Loucy (cell line): ENCODE measurements around the gene RALGPS1.

Experiments
- H2AFZ ChIP-seq: fragments of 200-600 bp; sonication (generic); 2 replicates; pipeline ENCODE4 v1.6.0; 2016; ENCODE audit warnings: antibody characterized with exemption, mild to moderate bottlenecking, low read length, moderate library complexity
- H3F3A ChIP-seq: fragments of 200-600 bp; 2 replicates; pipeline ENCODE4 v1.6.0; 2016; ENCODE audit warnings: antibody characterized with exemption, low read depth, mild to moderate bottlenecking
- H3K27me3 ChIP-seq: fragments of 200-600 bp; sonication (generic); 2 replicates; pipeline ENCODE4 v1.6.1; 2014; ENCODE audit warnings: low read length, mild to moderate bottlenecking; ENCODE audit not compliant: insufficient read depth, poor library complexity, severe bottlenecking
- H3K36me3 ChIP-seq: fragments of 200-600 bp; sonication (generic); 2 replicates; pipeline ENCODE4 v1.6.1; 2016; ENCODE audit warnings: low read length; ENCODE audit not compliant: insufficient read depth
- H3K4me1 ChIP-seq: fragments of 200-600 bp; sonication (generic); 2 replicates; pipeline ENCODE4 v1.5.1; 2014; ENCODE audit warnings: low read length, mild to moderate bottlenecking; ENCODE audit not compliant: insufficient read depth, poor library complexity, severe bottlenecking
- H3K4me2 ChIP-seq: fragments of 200-600 bp; sonication (generic); 2 replicates; pipeline ENCODE4 v1.6.0; 2014; ENCODE audit warnings: antibody characterized with exemption, low read length, low read depth, mild to moderate bottlenecking; ENCODE audit not compliant: poor library complexity, severe bottlenecking
- H3K4me3 ChIP-seq: fragments of 200-600 bp; sonication (generic); 2 replicates; pipeline ENCODE4 v1.5.1; 2014; ENCODE audit warnings: low read length, mild to moderate bottlenecking, mixed read lengths; ENCODE audit not compliant: poor library complexity, severe bottlenecking
- H3K79me2 ChIP-seq: fragments of 200-600 bp; sonication (generic); 2 replicates; pipeline ENCODE4 v1.6.1; 2014; ENCODE audit warnings: low read length; ENCODE audit not compliant: insufficient read depth
- H3K9ac ChIP-seq: fragments of 200-600 bp; sonication (generic); 2 replicates; pipeline ENCODE4 v1.6.0; 2014; ENCODE audit warnings: mild to moderate bottlenecking, low read depth, low read length, moderate library complexity; ENCODE audit not compliant: poor library complexity, severe bottlenecking
- H3K9me2 ChIP-seq: fragments of 200-600 bp; sonication (generic); replicated peaks from 2 replicates; pipeline ENCODE4 v1.6.1; 2016; ENCODE audit warnings: low read depth, low read length, mixed read lengths
- H3K9me3 ChIP-seq: fragments of 200-600 bp; sonication (generic); 2 replicates; pipeline ENCODE4 v1.6.1; 2014; ENCODE audit warnings: mild to moderate bottlenecking, antibody characterized with exemption, low read length, low read depth; ENCODE audit not compliant: insufficient read depth
- H4K20me1 ChIP-seq: fragments of 200-600 bp; sonication (generic); 2 replicates; pipeline ENCODE4 v1.6.0; 2014; ENCODE audit warnings: antibody characterized with exemption, low read length, mild to moderate bottlenecking; ENCODE audit not compliant: insufficient read depth, poor library complexity, severe bottlenecking
- EZH2phosphoT487 ChIP-seq: fragments of 200-600 bp; IDR thresholded peaks from 2 replicates; pipeline ENCODE4 v1.6.1; 2018; ENCODE audit warnings: antibody characterized with exemption, mild to moderate bottlenecking, moderate library complexity, borderline replicate concordance
- TF ChIP-seq, protein P1 (sequence below): fragments of 200-600 bp; sonication (generic); conservative IDR thresholded peaks from 2 replicates; pipeline ENCODE4 v1.5.1; 2014; ENCODE audit warnings: mild to moderate bottlenecking, antibody characterized with exemption, low read length

The RALGPS1 gene

DNA sequence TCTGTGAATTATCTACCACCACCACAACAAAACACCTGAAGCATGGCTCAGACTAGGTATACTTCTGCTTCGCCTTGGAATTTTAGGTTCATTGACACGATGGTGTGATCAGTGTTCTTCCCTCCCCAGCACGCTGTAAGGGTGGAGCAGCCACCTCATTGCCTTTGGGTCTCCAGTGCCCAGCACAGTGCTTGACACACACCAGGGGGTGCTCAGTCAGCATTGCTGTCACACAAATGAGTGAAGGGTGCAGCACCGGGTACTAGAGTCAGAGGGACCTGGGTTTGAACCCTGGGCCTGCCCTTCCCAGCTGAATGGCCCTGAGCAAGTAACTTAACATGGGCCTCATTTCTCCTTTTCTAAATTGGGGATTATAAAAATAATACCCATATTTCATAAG lies 217.8 kb downstream of the RALGPS1 start:
- Histone ChIP-seq H3K79me2 (no peaks in the 10 kb centered on the region), H3K4me1 (no peaks in the 10 kb centered on the region), H3K4me3 (no peak overlapping the region), H2AFZ (no peak overlapping the region), H3K9me3 (no peaks in the 10 kb centered on the region), H3K9me2 (no peaks in the 10 kb centered on the region), H3K4me2 (no peak overlapping the region), H3K36me3 (no peaks in the 10 kb centered on the region), H3K27me3 (no peaks in the 10 kb centered on the region), H4K20me1 (no peaks in the 10 kb centered on the region), H3F3A (no peaks in the 10 kb centered on the region), H3K9ac (no peak overlapping the region)
- no peak for TF ChIP-seq EZH2phosphoT487
- TF ChIP-seq, protein P1, sequence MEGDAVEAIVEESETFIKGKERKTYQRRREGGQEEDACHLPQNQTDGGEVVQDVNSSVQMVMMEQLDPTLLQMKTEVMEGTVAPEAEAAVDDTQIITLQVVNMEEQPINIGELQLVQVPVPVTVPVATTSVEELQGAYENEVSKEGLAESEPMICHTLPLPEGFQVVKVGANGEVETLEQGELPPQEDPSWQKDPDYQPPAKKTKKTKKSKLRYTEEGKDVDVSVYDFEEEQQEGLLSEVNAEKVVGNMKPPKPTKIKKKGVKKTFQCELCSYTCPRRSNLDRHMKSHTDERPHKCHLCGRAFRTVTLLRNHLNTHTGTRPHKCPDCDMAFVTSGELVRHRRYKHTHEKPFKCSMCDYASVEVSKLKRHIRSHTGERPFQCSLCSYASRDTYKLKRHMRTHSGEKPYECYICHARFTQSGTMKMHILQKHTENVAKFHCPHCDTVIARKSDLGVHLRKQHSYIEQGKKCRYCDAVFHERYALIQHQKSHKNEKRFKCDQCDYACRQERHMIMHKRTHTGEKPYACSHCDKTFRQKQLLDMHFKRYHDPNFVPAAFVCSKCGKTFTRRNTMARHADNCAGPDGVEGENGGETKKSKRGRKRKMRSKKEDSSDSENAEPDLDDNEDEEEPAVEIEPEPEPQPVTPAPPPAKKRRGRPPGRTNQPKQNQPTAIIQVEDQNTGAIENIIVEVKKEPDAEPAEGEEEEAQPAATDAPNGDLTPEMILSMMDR = no peak

DNA sequence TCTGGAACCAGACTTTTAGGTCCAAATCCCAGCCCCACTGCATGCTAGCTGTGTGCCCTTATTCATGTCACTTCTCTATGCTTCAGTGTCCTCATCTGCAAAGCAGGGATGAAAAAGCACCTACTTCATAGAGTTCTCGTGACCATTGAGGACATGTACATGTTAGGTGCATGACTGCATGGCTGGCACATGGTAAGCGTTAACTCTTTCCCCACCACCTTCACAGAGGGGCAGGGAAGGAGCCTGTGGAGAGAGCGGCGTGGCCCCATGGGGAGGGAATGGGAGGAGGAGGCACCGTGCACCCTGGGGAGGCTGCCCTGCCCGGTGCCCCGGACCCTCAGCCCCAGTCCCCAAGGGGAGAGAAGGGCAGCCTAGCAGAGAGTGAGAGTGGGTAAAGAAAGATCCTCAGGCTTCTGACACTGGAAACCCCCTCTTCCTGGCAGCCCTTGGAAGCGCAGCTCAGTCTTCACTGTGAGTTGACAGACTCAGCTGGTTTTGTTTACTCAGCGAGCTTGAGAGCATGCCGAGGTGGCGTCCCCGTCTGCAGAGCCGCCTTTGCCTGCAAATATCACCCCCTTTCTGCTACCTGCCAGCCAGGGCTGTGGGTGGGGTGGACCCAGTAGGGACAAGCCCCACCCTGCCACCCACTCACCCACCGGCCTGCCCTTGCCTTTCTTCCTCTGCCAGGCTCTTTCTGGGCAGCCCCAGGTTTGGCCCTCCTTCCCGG lies 218.5 kb downstream of the RALGPS1 start:
- H3K9me3 ChIP-seq = no peaks in the 10 kb centered on the region
- no peaks in the 10 kb centered on the region for H4K20me1 ChIP-seq
- no peaks in the 10 kb centered on the region for H3K9me2 ChIP-seq
- no peak overlapping the region for H2AFZ ChIP-seq
- H3K27me3 ChIP-seq = no peaks in the 10 kb centered on the region
- TF ChIP-seq, protein P1 = no peak
- TF ChIP-seq EZH2phosphoT487 = no peak
- no peak overlapping the region for H3K9ac ChIP-seq
- H3K4me3 ChIP-seq = no peak overlapping the region
- no peaks in the 10 kb centered on the region for H3K79me2 ChIP-seq
- no peaks in the 10 kb centered on the region for H3F3A ChIP-seq
- no peaks in the 10 kb centered on the region for H3K36me3 ChIP-seq
- no peaks in the 10 kb centered on the region for H3K4me1 ChIP-seq
- H3K4me2 ChIP-seq = no peak overlapping the region

DNA sequence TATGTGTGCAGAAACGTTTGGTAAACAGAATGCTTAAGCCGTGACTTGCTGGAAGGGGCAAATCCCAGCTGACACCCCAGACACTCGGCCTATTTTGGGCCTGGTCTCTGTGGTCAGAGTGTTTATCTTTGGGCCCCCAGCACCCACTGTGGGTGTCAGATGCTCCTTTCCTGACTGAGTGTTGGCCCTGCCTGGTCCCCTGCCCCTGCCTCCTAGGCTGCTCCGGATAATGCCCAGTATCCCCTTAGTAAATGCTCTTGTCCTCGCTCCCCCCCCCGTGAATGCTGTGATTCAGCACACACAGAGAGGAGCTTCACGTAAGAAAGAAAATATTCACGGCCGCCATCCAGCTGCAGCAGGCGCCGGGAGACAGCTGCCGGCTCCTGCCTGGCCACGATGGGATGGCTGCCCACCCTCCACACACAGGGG lies 219.2 kb downstream of the RALGPS1 start:
- no peaks in the 10 kb centered on the region for H3K79me2 ChIP-seq
- no peaks in the 10 kb centered on the region for H3K9me2 ChIP-seq
- no peaks in the 10 kb centered on the region for H3K27me3 ChIP-seq
- H3K4me1 ChIP-seq = no peaks in the 10 kb centered on the region
- H3K36me3 ChIP-seq = no peaks in the 10 kb centered on the region
- H4K20me1 ChIP-seq = no peaks in the 10 kb centered on the region
- no peak overlapping the region for H3K4me2 ChIP-seq
- TF ChIP-seq, protein P1 = no peak
- TF ChIP-seq EZH2phosphoT487 = no peak
- H3F3A ChIP-seq = no peaks in the 10 kb centered on the region
- H3K9ac ChIP-seq = no peak overlapping the region
- H3K4me3 ChIP-seq = no peak overlapping the region
- H2AFZ ChIP-seq = no peak overlapping the region
- no peaks in the 10 kb centered on the region for H3K9me3 ChIP-seq
